ENCODE results near the gene KLHL22.
A peak's percentile ranks its signal among the peaks of the same experiment; 100 is the strongest.

KLHL22 gene

GRCh38 chr22:20437613-20438426 is 57.8 kb downstream of the KLHL22 start, which contains the start of gene SCARF2:
Gene SCARF2 (minus strand): TSS chr22:20437825. CDS start chr22:20437754, 71 bp downstream.
- CTCF ChIA-PET = interaction anchor here (0.9 to 3.8 kb wide), 6 partner anchors 16 to 127 kb away, joined by 3 to 34 read pairs (median 4); no protein-coding TSS in a partner anchor
- H3K4me3 ChIP-seq (ENCODE audit: low read depth, low read length) = peak within 1 kb of the TSS; percentile 98
- POLR2A ChIA-PET = interaction anchor here (1.4 kb wide), 1 partner anchor 15 kb away, joined by 5 read pairs; no protein-coding TSS in a partner anchor

GRCh38 chr22:20436768-20437612 is 58.6 kb downstream of the KLHL22 start:
- H3K4me3 ChIP-seq (ENCODE audit: low read depth, low read length) = peak overlapping the region; percentile 98
- no peak for TF ChIP-seq CTCF (IDR thresholded peaks at IDR 0.05; ENCODE audit: insufficient read depth, low read length, missing control alignments)
- CTCF ChIA-PET = interaction anchor here (1.2 to 3.8 kb wide), 3 partner anchors 14 to 20 kb away, joined by 3 to 34 read pairs (median 4); no protein-coding TSS in a partner anchor
- POLR2A ChIA-PET = interaction anchor here (0.8 to 1.7 kb wide), 2 partner anchors 13 to 132 kb away, joined by 3 to 4 read pairs; no protein-coding TSS in a partner anchor
- DNase-seq (ENCODE audit: low read depth, low spot score) = no peak

More at GRCh38 chr22:20437613-20438426, 57.8 kb downstream of the KLHL22 start, which contains the start of gene SCARF2:
- no peak for TF ChIP-seq CTCF (IDR thresholded peaks at IDR 0.05; ENCODE audit: insufficient read depth, low read length, missing control alignments)
- DNase-seq (ENCODE audit: low read depth, low spot score) = no peak

GRCh38 chr22:20436307-20436767 is 59.3 kb downstream of the KLHL22 start:
- peak overlapping the region; percentile 98 for H3K4me3 ChIP-seq (ENCODE audit: low read depth, low read length)
- DNase-seq (ENCODE audit: low read depth, low spot score) = no peak
- CTCF ChIA-PET = interaction anchor here (1.2 to 3.8 kb wide), 3 partner anchors 14 to 20 kb away, joined by 3 to 34 read pairs (median 4); no protein-coding TSS in a partner anchor
- TF ChIP-seq CTCF (IDR thresholded peaks at IDR 0.05; ENCODE audit: insufficient read depth, low read length, missing control alignments) = no peak
- POLR2A ChIA-PET = interaction anchor here (0.8 to 1.7 kb wide), 2 partner anchors 13 to 132 kb away, joined by 3 to 4 read pairs; no protein-coding TSS in a partner anchor

GRCh38 chr22:20435436-20436306 is 59.9 kb downstream of the KLHL22 start:
- ChIA-PET POLR2A (interaction anchor here (1.7 kb wide), 1 partner anchor 12 kb away, joined by 4 read pairs; no protein-coding TSS in a partner anchor), CTCF (interaction anchor here (1.1 to 3.8 kb wide), 6 partner anchors 13 to 132 kb away, joined by 3 to 34 read pairs (median 4); no protein-coding TSS in a partner anchor)
- H3K4me3 ChIP-seq (ENCODE audit: low read depth, low read length) = peak overlapping the region; percentile 98
- no peak for TF ChIP-seq CTCF (IDR thresholded peaks at IDR 0.05; ENCODE audit: insufficient read depth, low read length, missing control alignments)
- DNase-seq (ENCODE audit: low read depth, low spot score) = no peak

GRCh38 chr22:20434773-20435172 is 60.8 kb downstream of the KLHL22 start:
- POLR2A ChIA-PET = no interaction called here
- peak overlapping the region; percentile 98 for H3K4me3 ChIP-seq (ENCODE audit: low read depth, low read length)
- DNase-seq (ENCODE audit: low read depth, low spot score) = no peak
- TF ChIP-seq CTCF (IDR thresholded peaks at IDR 0.05; ENCODE audit: insufficient read depth, low read length, missing control alignments) = no peak
- CTCF ChIA-PET = interaction anchor here (1.0 to 3.8 kb wide), 5 partner anchors 16 to 133 kb away, joined by 3 to 34 read pairs (median 4); no protein-coding TSS in a partner anchor
